A549 (cell line): ENCODE results near the gene TUBGCP6.

Source experiments
- HOXB13 ChIP-seq: fragments of 250-450 bp; sonication (Bioruptor Pico); IDR thresholded peaks from 2 replicates; pipeline ENCODE4 v1.5.0; 2020; ENCODE audit warnings: low read depth, mild to moderate bottlenecking, moderate library complexity
- JUNB ChIP-seq: fragments of >200 bp; sonication (Bioruptor Twin); formaldehyde crosslinking; IDR thresholded peaks from 2 replicates; pipeline ENCODE4 v1.6.1; 2016
- POLR2A ChIP-seq: IDR thresholded peaks from 2 replicates; pipeline ENCODE4 v1.6.1; 2012; ENCODE audit warnings: mild to moderate bottlenecking, low read length
- RCOR1 ChIP-seq: fragments of 150-350 bp; IDR thresholded peaks from 2 replicates; pipeline ENCODE4 v1.6.1; 2014; ENCODE audit warnings: antibody characterized with exemption, low read length, low read depth

DNA sequence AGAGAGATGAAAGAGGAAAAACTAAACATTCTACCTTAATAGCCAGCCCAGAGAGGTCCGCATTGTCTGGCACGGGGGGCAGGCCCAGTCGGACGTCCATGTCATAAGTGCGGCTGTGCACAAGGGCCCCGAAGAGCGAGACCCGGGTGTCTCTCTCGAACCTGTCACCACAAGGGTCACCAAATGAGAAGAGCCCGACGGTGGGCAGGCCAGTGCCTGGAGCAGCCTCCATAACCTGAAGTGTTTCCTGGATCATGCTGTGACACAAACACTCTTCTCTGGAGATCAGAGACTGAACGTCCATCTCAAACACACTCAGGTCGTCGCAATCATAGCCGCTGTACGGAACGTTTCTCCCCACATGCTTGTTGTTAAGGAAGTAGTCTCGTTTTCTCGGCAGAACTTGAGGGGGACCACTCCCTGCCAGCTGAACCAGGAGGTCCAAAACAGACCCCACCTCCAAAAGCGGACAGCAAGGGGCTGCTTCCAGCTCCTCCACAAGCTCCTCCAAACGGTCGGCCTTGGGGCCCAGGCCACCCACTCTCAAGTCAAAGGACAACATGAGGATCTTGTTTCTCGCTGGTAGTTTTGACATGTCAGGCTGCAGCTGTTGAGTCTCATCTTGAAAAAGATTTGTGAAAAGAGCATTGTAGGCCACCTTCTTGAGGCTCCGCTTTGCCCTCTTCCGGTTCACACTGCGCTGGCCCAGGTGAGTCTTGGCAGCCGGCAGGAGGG lies 971 bp downstream of the TUBGCP6 start:
- TF ChIP-seq POLR2A (no peak), JUNB (no peak), HOXB13 (no peak), RCOR1 (no peak)
